RPMI7951 (cell line): ENCODE data around the gene NAT10. TPM values are rescaled to one million over a fixed set of nuclear protein-coding genes. Genes with fewer than 3 reads are reported as not detected.

Source experiments
- DNase-seq: peaks from one replicate; pipeline ENCODE4 v3.0.0-alpha.2; 2012; ENCODE audit warnings: low read depth
- total RNA-seq: library from RNA; depleted of rRNA; stranded (reverse); fragments of >200 nt; shearing (Covaris generic); gene quantifications from 2 replicates; pipeline ENCODE4 v1.2.3, GENCODE V29; 2014

NAT10 gene
- total RNA-seq, 1 experiment from 2014 or later: 20.7 TPM

GRCh38 chr11:34105957-34106504, 602 bp downstream of the NAT10 start:
- DNase-seq: no peak

GRCh38 chr11:34111722-34112270, 6.4 kb downstream of the NAT10 start:
- DNase-seq: no peak

GRCh38 chr11:34114014-34114413, 8.6 kb downstream of the NAT10 start:
- DNase-seq: no peak

- DNase-seq: no peak
Observed at GRCh38 chr11:34114471-34114870, 9.0 kb downstream of the NAT10 start.

- no peak for DNase-seq
Observed at GRCh38 chr11:34120651-34121050, 15.2 kb downstream of the NAT10 start.

GRCh38 chr11:34124885-34125668, 19.6 kb downstream of the NAT10 start:
- no peak for DNase-seq

- DNase-seq: no peak
Observed at GRCh38 chr11:34126959-34127848, 21.8 kb downstream of the NAT10 start.

GRCh38 chr11:34128824-34129223, 23.4 kb downstream of the NAT10 start:
- DNase-seq: no peak

- no peak for DNase-seq
Observed at GRCh38 chr11:34132261-34132965, 27.0 kb downstream of the NAT10 start.

GRCh38 chr11:34134765-34135164, 29.3 kb downstream of the NAT10 start:
- DNase-seq: no peak

GRCh38 chr11:34135439-34135838, 30.0 kb downstream of the NAT10 start:
- no peak for DNase-seq

GRCh38 chr11:34136420-34136819, 31.0 kb downstream of the NAT10 start:
- no peak for DNase-seq

- no peak for DNase-seq
Observed at GRCh38 chr11:34139346-34139745, 33.9 kb downstream of the NAT10 start.

- no peak for DNase-seq
Observed at GRCh38 chr11:34140149-34140548, 34.7 kb downstream of the NAT10 start.

GRCh38 chr11:34143048-34143447, 37.6 kb downstream of the NAT10 start:
- no peak for DNase-seq

- no peak for DNase-seq
Observed at GRCh38 chr11:34145073-34145472, 39.6 kb downstream of the NAT10 start.

GRCh38 chr11:34145847-34146381, 40.5 kb downstream of the NAT10 start:
- no peak for DNase-seq

GRCh38 chr11:34146411-34146810, 41.0 kb downstream of the NAT10 start:
- DNase-seq: no peak

GRCh38 chr11:34146866-34147265, 41.4 kb downstream of the NAT10 start:
- DNase-seq: no peak

GRCh38 chr11:34147581-34147980, 42.2 kb downstream of the NAT10 start:
- DNase-seq: no peak

GRCh38 chr11:34148504-34149165, 43.2 kb downstream of the NAT10 start:
- DNase-seq: no peak
